ENCODE results near the gene CDH15.

CDH15 gene

DNA sequence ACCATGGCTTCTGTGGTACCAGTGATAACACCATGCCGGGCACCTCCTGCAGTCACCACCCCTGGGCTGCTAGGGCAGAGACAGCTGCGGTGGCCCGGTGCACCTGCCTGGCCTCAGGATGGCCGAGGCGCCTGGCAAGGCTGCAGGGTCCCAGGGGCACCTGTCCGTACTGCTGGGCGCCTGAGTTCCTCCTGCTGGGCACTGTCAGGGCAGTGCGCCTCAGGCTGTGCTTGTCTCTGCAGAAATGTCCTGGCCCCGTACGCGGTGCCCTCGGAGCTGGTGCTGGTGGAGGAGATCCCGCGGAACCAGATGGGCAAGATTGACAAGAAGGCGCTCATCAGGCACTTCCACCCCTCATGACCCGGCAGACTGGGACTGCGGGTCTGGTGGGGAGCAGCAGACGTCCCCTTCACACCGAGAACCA lies 17.7 kb upstream of the CDH15 start:
- H3K36me3 ChIP-seq (ENCODE audit: insufficient read depth, low read length): peaks cover 24% of the 10 kb centered on the region
- no peaks in the 10 kb centered on the region for H3K79me2 ChIP-seq (ENCODE audit: insufficient read depth, low read length)
- H3K9me3 ChIP-seq (ENCODE audit: insufficient read depth, low read length, severe bottlenecking): peaks cover 22% of the 10 kb centered on the region
- TF ChIP-seq EZH2 (IDR thresholded peaks at IDR 0.05; ENCODE audit: borderline replicate concordance, low read depth, low read length, severe bottlenecking): no peak
- no peak overlapping the region for H3K4me3 ChIP-seq (ENCODE audit: low read depth in 1 of 2, low read length in 2 of 2)
- H3K4me2 ChIP-seq (ENCODE audit: insufficient read depth, low read length): no peak overlapping the region
- no peak overlapping the region for H3K27ac ChIP-seq (ENCODE audit: low read length)
- no peak overlapping the region for H3K9ac ChIP-seq (ENCODE audit: low read depth, low read length)
- no peaks in the 10 kb centered on the region for H4K20me1 ChIP-seq (ENCODE audit: insufficient read depth, low read length)
- DNase-seq: no peak
- no peaks in the 10 kb centered on the region for H3K27me3 ChIP-seq (ENCODE audit: insufficient read depth, low read length, poor library complexity)
- 0 out of 3 replicates have a peak, but pooled peaks have one; percentile 2 for ATAC-seq (ENCODE audit: insufficient read depth, low read depth)
- H2AFZ ChIP-seq (ENCODE audit: low read depth, low read length): no peak overlapping the region
- H3K4me1 ChIP-seq (ENCODE audit: insufficient read depth, low read length): no peaks in the 10 kb centered on the region

DNA sequence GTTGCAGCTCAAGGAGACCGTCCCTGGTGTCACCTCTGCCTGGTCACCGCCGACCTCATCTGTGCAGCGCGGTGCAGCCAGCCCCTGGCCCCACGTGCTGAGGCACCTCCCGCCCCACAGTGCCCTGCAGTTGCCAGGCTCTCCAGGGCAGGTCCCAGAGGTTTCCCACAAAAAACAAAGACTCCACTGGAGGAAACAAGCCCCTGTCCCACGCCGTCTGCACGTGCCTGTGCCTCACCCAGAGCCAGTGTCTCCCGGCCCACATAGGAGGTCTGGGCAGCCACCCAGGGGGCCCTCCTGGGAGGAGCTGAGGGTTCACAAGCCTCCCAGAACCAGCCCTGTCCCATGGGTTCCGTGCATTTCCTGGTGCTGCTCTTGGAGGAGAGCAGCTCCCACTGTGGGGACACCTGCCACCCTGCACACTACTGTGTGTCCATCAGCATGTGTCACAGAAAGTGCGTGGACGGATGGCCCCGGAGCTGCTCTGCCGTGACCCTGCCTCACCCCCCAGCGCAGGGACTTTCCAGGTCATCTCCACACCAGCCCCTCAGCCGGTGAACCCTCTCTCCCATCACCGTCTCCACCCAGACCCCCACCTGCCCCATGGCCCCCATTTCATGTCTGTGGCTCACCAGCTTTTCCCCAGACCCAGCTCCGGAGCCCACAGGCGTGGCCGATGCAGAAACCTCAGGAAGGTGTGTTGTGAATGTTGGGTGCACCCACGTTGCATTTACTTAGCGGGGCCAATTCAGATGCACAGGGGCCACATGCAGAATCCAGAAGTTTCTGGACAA lies 17.0 kb upstream of the CDH15 start:
- DNase-seq (no peak), ATAC-seq (ENCODE audit: insufficient read depth, low read depth) (peak; percentile 29)
- Histone ChIP-seq H4K20me1 (ENCODE audit: insufficient read depth, low read length) (no peaks in the 10 kb centered on the region), H3K4me3 (ENCODE audit: low read depth in 1 of 2, low read length in 2 of 2) (no peak overlapping the region), H3K27ac (ENCODE audit: low read length) (no peak overlapping the region), H2AFZ (ENCODE audit: low read depth, low read length) (no peak overlapping the region), H3K27me3 (ENCODE audit: insufficient read depth, low read length, poor library complexity) (no peaks in the 10 kb centered on the region), H3K9ac (ENCODE audit: low read depth, low read length) (no peak overlapping the region), H3K4me2 (ENCODE audit: insufficient read depth, low read length) (no peak overlapping the region), H3K36me3 (ENCODE audit: insufficient read depth, low read length) (peaks cover 17% of the 10 kb centered on the region), H3K9me3 (ENCODE audit: insufficient read depth, low read length, severe bottlenecking) (peaks cover 15% of the 10 kb centered on the region), H3K4me1 (ENCODE audit: insufficient read depth, low read length) (no peaks in the 10 kb centered on the region), H3K79me2 (ENCODE audit: insufficient read depth, low read length) (no peaks in the 10 kb centered on the region)
- no peak for TF ChIP-seq EZH2 (IDR thresholded peaks at IDR 0.05; ENCODE audit: borderline replicate concordance, low read depth, low read length, severe bottlenecking)
- TF ChIP-seq, protein P1, sequence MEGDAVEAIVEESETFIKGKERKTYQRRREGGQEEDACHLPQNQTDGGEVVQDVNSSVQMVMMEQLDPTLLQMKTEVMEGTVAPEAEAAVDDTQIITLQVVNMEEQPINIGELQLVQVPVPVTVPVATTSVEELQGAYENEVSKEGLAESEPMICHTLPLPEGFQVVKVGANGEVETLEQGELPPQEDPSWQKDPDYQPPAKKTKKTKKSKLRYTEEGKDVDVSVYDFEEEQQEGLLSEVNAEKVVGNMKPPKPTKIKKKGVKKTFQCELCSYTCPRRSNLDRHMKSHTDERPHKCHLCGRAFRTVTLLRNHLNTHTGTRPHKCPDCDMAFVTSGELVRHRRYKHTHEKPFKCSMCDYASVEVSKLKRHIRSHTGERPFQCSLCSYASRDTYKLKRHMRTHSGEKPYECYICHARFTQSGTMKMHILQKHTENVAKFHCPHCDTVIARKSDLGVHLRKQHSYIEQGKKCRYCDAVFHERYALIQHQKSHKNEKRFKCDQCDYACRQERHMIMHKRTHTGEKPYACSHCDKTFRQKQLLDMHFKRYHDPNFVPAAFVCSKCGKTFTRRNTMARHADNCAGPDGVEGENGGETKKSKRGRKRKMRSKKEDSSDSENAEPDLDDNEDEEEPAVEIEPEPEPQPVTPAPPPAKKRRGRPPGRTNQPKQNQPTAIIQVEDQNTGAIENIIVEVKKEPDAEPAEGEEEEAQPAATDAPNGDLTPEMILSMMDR (IDR thresholded peaks at IDR 0.05; ENCODE audit: borderline replicate concordance, extremely low read depth, low read length, poor library complexity, severe bottlenecking): no peak

DNA sequence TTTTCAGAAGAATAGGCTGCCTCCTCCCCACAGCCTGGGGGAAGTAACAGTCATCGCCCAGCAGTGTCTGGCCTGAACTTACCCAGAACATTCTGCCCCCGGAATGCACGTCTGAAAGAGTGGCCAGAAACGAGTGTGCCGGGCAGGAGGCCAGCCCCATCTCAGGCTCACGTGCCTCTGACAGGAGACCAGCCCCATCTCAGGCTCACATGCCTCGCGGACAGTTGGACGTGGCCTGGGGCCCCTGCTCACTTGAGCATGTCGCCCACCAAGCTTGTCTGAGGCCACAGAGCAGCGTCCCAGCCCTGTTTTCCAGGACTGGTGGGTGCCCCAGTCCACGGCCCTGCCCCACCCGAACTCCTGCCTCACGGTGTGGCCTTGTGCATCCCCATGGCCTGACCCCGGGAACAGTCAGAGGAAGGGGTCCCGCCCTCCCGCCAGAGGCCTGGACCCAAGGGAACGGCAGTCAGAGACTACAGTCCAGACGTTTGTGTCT lies 16.3 kb upstream of the CDH15 start:
- DNase-seq: no peak
- no peaks in the 10 kb centered on the region for H4K20me1 ChIP-seq (ENCODE audit: insufficient read depth, low read length)
- H2AFZ ChIP-seq (ENCODE audit: low read depth, low read length): no peak overlapping the region
- H3K27me3 ChIP-seq (ENCODE audit: insufficient read depth, low read length, poor library complexity): no peaks in the 10 kb centered on the region
- no peaks in the 10 kb centered on the region for H3K79me2 ChIP-seq (ENCODE audit: insufficient read depth, low read length)
- no peak overlapping the region for H3K4me3 ChIP-seq (ENCODE audit: low read depth in 1 of 2, low read length in 2 of 2)
- no peak overlapping the region for H3K9ac ChIP-seq (ENCODE audit: low read depth, low read length)
- TF ChIP-seq, protein P1 (IDR thresholded peaks at IDR 0.05; ENCODE audit: borderline replicate concordance, extremely low read depth, low read length, poor library complexity, severe bottlenecking): no peak
- no peak for TF ChIP-seq EZH2 (IDR thresholded peaks at IDR 0.05; ENCODE audit: borderline replicate concordance, low read depth, low read length, severe bottlenecking)
- ATAC-seq (ENCODE audit: insufficient read depth, low read depth): peak; percentile 10; the same call in 1 of the 3 replicates
- peaks cover 11% of the 10 kb centered on the region for H3K9me3 ChIP-seq (ENCODE audit: insufficient read depth, low read length, severe bottlenecking)
- peaks cover 10% of the 10 kb centered on the region for H3K36me3 ChIP-seq (ENCODE audit: insufficient read depth, low read length)
- no peak overlapping the region for H3K27ac ChIP-seq (ENCODE audit: low read length)
- no peaks in the 10 kb centered on the region for H3K4me1 ChIP-seq (ENCODE audit: insufficient read depth, low read length)
- H3K4me2 ChIP-seq (ENCODE audit: insufficient read depth, low read length): no peak overlapping the region
